ENCODE results near the gene NKD2. TPM values are rescaled to one million over a fixed set of nuclear protein-coding genes. Genes with fewer than 3 reads are reported as not detected.

The NKD2 gene
- total and polyA plus RNA-seq, 2 of the 4 experiments (the other 2 are of a cell fraction) = not detected

- Histone ChIP-seq H2BK20ac (ENCODE audit: low read depth, low read length) (no peak overlapping the region), H3K9me3 (ENCODE audit: control insufficient read depth, insufficient read depth, low read length) (no peaks in the 10 kb centered on the region), H2AFZ (replicated peaks; ENCODE audit: low read length, poor library complexity) (no peak overlapping the region), H3K79me1 (ENCODE audit: low read depth in 1 of 2, low read length in 2 of 2) (no peaks in the 10 kb centered on the region), H3K4ac (ENCODE audit: low read depth, low read length) (no peak overlapping the region), H4K91ac (ENCODE audit: insufficient read depth, low read depth, low read length) (no peak overlapping the region), H2AK9ac (replicated peaks; ENCODE audit: low read depth, low read length, poor library complexity) (no peak overlapping the region), H3K14ac (replicated peaks; ENCODE audit: low read depth, low read length) (no peak overlapping the region), H3K9ac (ENCODE audit: low read depth, low read length) (no peak overlapping the region), H3K56ac (ENCODE audit: extremely low read depth, insufficient read depth, low read length) (no peak overlapping the region), H3K23ac (ENCODE audit: low read depth, low read length) (no peak overlapping the region), H3K4me3 (ENCODE audit: insufficient read depth, low read depth, low read length) (no peak overlapping the region), H4K20me1 (ENCODE audit: insufficient read depth, low read length) (no peaks in the 10 kb centered on the region), H4K5ac (ENCODE audit: low read depth, low read length) (no peak overlapping the region), H3K27ac (ENCODE audit: insufficient read depth, low read length) (no peak overlapping the region), H3K9me1 (ENCODE audit: insufficient read depth, low read length) (no peaks in the 10 kb centered on the region), H2BK5ac (ENCODE audit: low read depth, low read length, poor library complexity, severe bottlenecking) (no peak overlapping the region), H4K8ac (ENCODE audit: low read depth in 2 of 2, low read length in 2 of 2) (no peak overlapping the region), H3K4me1 (ENCODE audit: control insufficient read depth, insufficient read depth, low read length) (no peaks in the 10 kb centered on the region), H3K36me3 (ENCODE audit: control insufficient read depth, insufficient read depth, low read length) (no peaks in the 10 kb centered on the region), H3K4me2 (ENCODE audit: low read depth, low read length) (no peak overlapping the region), H3K18ac (ENCODE audit: low read depth, low read length) (no peak overlapping the region), H2BK120ac (ENCODE audit: low read depth, low read length) (no peak overlapping the region), H3K27me3 (ENCODE audit: control insufficient read depth, insufficient read depth, low read length) (peaks cover 22% of the 10 kb centered on the region; the same call in 1 of the 2 replicates), H2BK15ac (ENCODE audit: low read depth, low read length) (no peak overlapping the region), H2AK5ac (ENCODE audit: low read depth, low read length) (no peak overlapping the region)
- WGBS, 2 experiments (ENCODE audit: extremely low coverage in 2 of 2, insufficient read length in 1 of 2) = 87% methylated on average over 17 of the region's 37 CpGs; no CpG with 5 or more reads in 1 of the 2 experiments
- CTCF ChIA-PET = no interaction called here
- in situ Hi-C loops (cut with MboI; ENCODE audit: low sequenced_read_pairs) (no loop called here), intact Hi-C loops (cut with micrococcal nuclease) (no loop called here), dilution Hi-C loops (cut with HindIII; ENCODE audit: low sequenced_read_pairs, unreplicated experiment) (no loop called here)
- POLR2A ChIA-PET (ENCODE audit: unreplicated experiment) = no interaction called here
- BruUV-seq (replicated peaks) = no TSS peak
- no peak for ATAC-seq (ENCODE audit: low read depth)
- DNase-seq = no peak
- no peak for TF ChIP-seq BHLHE40 (IDR thresholded peaks at IDR 0.05; ENCODE audit: low read depth, low read length)
- TF ChIP-seq POLR2A (IDR thresholded peaks at IDR 0.05; ENCODE audit: low read depth, low read length) = no peak
- no peak for TF ChIP-seq RCOR1 (IDR thresholded peaks at IDR 0.05; ENCODE audit: insufficient replicate concordance, low read length)
- TF ChIP-seq RFX5 (IDR thresholded peaks at IDR 0.05; ENCODE audit: low read depth, low read length) = no peak
- no peak for TF ChIP-seq ELK1 (IDR thresholded peaks at IDR 0.05; ENCODE audit: borderline replicate concordance, low read depth, low read length)
- no peak for TF ChIP-seq NFE2L2 (IDR thresholded peaks at IDR 0.05; ENCODE audit: low read depth, low read length)
- TF ChIP-seq CEBPB (IDR thresholded peaks at IDR 0.05; ENCODE audit: low read depth, low read length) = no peak
- TF ChIP-seq RAD21 (IDR thresholded peaks at IDR 0.05; ENCODE audit: low read length) = no peak
- TF ChIP-seq MXI1 (IDR thresholded peaks at IDR 0.05; ENCODE audit: borderline replicate concordance, low read depth, low read length) = no peak
- TF ChIP-seq SMC3 (IDR thresholded peaks at IDR 0.05; ENCODE audit: low read depth, low read length) = no peak
- no peak for TF ChIP-seq USF2 (IDR thresholded peaks at IDR 0.05; ENCODE audit: low read depth, low read length)
- TF ChIP-seq CTCF (conservative IDR thresholded peaks at IDR 0.05; ENCODE audit: low read depth, low read length) = no peak
- TF ChIP-seq MAFK (IDR thresholded peaks at IDR 0.05; ENCODE audit: low read depth, low read length) = no peak
- TF ChIP-seq FOS (IDR thresholded peaks at IDR 0.05; ENCODE audit: low read depth, low read length) = no peak
- no peak for TF ChIP-seq CHD1 (IDR thresholded peaks at IDR 0.05; ENCODE audit: low read depth, low read length)
These were observed 10.7 kb downstream of the NKD2 start for GRCh38 chr5:1019001-1019905.

All from IMR-90 (cell line).